Testis (tissue), 3 donors: ENCODE measurements around the gene LIMS2. TPM values are rescaled to one million over a fixed set of nuclear protein-coding genes. Genes with fewer than 3 reads are reported as not detected.

Source experiments
- DNase-seq: peaks from one replicate; pipeline ENCODE4 v3.0.0-alpha.2; 2019
- H3K27ac ChIP-seq, 2 donors: fragments of 200-600 bp; sonication (generic); one replicate each; pipeline ENCODE4 v1.5.1; 2019
- H3K27me3 ChIP-seq: fragments of 200-600 bp; sonication (generic); one replicate; pipeline ENCODE4 v1.5.1; 2019
- H3K36me3 ChIP-seq: fragments of 200-600 bp; sonication (generic); one replicate; pipeline ENCODE4 v1.5.1; 2017; ENCODE audit warnings: low read depth; ENCODE audit errors: missing control alignments
- H3K4me1 ChIP-seq: fragments of 200-600 bp; sonication (generic); one replicate; pipeline ENCODE4 v1.5.1; 2019
- H3K4me3 ChIP-seq, 2 donors: fragments of 200-600 bp; sonication (generic); one replicate each; pipeline ENCODE4 v1.5.1; 2017 to 2019
- H3K9me3 ChIP-seq: fragments of 200-600 bp; sonication (generic); one replicate; pipeline ENCODE4 v1.5.1; 2017
- POLR2A ChIP-seq: fragments of 450-650 bp; IDR thresholded peaks from one replicate; pipeline ENCODE4 v1.6.1; 2017; ENCODE audit warnings: antibody characterized with exemption, mild to moderate bottlenecking, moderate library complexity
- WGBS, 2 donors: methylation state at CpG; one replicate each; pipeline ENCODE4 v1.1.5; 2018; 5-methylcytosine and 5-hydroxymethylcytosine counted together
- intact Hi-C: fragments of 100-400 bp; cut with DNase I; formaldehyde crosslinking; loops from one replicate; pipeline ENCODE4 v1.15.1; 2023; ENCODE audit warnings: low total_unique reads
- polyA plus RNA-seq: library from polyadenylated mRNA; stranded (reverse); fragments of 350-450 nt; fragmentation: Illumina TruSeq; extraction: RNeasy Lipid Tissue Mini Kit (QIAGEN cat#74804); gene quantifications from one replicate; pipeline ENCODE4 v1.2.3, GENCODE V29; 2014; ENCODE audit warnings: low read depth, low replicate concordance; ENCODE audit not compliant: insufficient read depth
- total RNA-seq, 2 donors: library from RNA; depleted of rRNA; stranded (reverse); fragments of >200 nt; gene quantifications; one replicate each; pipeline ENCODE4 v1.2.3, GENCODE V29; 2016
- TF ChIP-seq, protein P1 (sequence below), 3 experiments: fragments of 450-650 bp in 2 of 3; fragments of 200-600 bp in 1 of 3; sonication (generic) in 1 of 3; IDR thresholded peaks; one replicate each; pipeline ENCODE4 v1.5.1; 2016 to 2019; ENCODE audit warnings: antibody characterized with exemption in 3 of 3, mild to moderate bottlenecking in 2 of 3, moderate library complexity in 1 of 3

The LIMS2 gene
- total and polyA plus RNA-seq, 3 donors from 2014 or later, result 19.0 to 23.6 (median 19.3) TPM

- Histone ChIP-seq H3K9me3 (no peaks in the 10 kb centered on the region), H3K4me1 (no peaks in the 10 kb centered on the region), H3K27me3 (no peaks in the 10 kb centered on the region), H3K36me3 (no peaks in the 10 kb centered on the region), H3K27ac (peak overlapping the region in 1 of 2 donors; percentile 22), H3K4me3 (no peak overlapping the region)
- DNase-seq, result peak; percentile 9
- intact Hi-C loops, result no loop called here
- 75 to 76% methylated on average over 17 of the region's 17 CpGs for WGBS, 2 donors
- TF ChIP-seq, protein P1, sequence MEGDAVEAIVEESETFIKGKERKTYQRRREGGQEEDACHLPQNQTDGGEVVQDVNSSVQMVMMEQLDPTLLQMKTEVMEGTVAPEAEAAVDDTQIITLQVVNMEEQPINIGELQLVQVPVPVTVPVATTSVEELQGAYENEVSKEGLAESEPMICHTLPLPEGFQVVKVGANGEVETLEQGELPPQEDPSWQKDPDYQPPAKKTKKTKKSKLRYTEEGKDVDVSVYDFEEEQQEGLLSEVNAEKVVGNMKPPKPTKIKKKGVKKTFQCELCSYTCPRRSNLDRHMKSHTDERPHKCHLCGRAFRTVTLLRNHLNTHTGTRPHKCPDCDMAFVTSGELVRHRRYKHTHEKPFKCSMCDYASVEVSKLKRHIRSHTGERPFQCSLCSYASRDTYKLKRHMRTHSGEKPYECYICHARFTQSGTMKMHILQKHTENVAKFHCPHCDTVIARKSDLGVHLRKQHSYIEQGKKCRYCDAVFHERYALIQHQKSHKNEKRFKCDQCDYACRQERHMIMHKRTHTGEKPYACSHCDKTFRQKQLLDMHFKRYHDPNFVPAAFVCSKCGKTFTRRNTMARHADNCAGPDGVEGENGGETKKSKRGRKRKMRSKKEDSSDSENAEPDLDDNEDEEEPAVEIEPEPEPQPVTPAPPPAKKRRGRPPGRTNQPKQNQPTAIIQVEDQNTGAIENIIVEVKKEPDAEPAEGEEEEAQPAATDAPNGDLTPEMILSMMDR (IDR thresholded peaks at IDR 0.05), result no peak
- no peak for TF ChIP-seq POLR2A
These were observed 1.9 kb downstream of the LIMS2 start for GRCh38 chr2:127673291-127674069.

DNA sequence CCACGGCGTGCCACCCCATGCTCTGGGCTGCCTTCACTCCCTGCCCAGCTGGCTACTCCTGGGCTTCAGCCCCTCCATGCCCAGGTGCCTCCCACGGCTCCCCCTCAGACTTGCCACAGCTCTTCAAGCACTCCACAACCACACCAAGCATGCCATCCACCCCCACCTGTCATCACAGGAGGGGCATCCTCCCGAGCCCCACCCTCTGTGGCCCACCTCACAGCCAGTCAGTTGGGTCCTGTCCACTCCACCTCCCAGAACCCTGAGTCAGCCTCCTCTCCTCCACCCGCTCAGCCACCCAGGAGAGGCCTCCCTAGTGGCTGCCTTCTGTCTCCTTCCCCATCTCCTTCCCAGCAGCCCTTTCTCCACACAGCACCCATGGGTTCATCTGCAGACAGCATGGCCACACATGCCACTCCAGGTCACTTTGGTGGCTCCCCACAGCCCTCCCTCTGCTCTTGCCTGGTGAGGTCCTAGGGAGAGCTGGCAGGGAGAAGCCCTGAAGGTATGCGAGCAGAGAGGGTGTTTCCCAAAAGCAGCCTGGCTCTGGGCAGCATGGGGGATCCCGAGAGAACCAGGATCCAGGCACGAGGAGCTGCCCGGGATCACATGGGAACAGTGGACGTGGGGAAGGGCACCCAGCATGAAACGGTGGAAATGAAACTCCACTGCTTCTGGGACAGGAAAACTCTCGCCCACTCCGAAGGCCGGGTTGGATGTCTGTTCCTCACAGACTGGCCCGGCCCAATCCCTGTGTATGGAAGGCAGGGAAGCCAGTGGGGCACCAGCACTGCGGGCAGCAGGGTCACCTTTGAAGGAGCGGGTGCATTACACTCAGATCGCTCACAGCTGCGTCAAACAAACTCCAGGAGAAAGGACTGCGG lies 2.7 kb downstream of the LIMS2 start:
- no peak overlapping the region for H3K27ac ChIP-seq
- no peaks in the 10 kb centered on the region for H3K4me1 ChIP-seq
- no peak for TF ChIP-seq POLR2A
- TF ChIP-seq, protein P1 (IDR thresholded peaks at IDR 0.05), result no peak

GRCh38 chr2:127671557-127672302 lies 3.6 kb downstream of the LIMS2 start:
- TF ChIP-seq, protein P1 (IDR thresholded peaks at IDR 0.05), result no peak
- no peak for TF ChIP-seq POLR2A
- Histone ChIP-seq H3K4me1 (no peaks in the 10 kb centered on the region), H3K27me3 (no peaks in the 10 kb centered on the region), H3K9me3 (no peaks in the 10 kb centered on the region), H3K27ac (no peak overlapping the region), H3K36me3 (no peaks in the 10 kb centered on the region), H3K4me3 (no peak overlapping the region)
- intact Hi-C loops, result no loop called here
- 88 to 94% methylated on average over 5 to 14 of the region's 14 CpGs for WGBS, 2 donors
- DNase-seq, result peak; percentile 10

More for the DNA sequence above, 2.7 kb downstream of the LIMS2 start:
- intact Hi-C loops, result no loop called here
- WGBS, 2 donors, result 81 to 82% methylated on average over 20 of the region's 20 CpGs
- no peak overlapping the region for H3K4me3 ChIP-seq
- no peaks in the 10 kb centered on the region for H3K36me3 ChIP-seq
- DNase-seq, result peak; percentile 12
- no peaks in the 10 kb centered on the region for H3K27me3 ChIP-seq
- H3K9me3 ChIP-seq, result no peaks in the 10 kb centered on the region

DNA sequence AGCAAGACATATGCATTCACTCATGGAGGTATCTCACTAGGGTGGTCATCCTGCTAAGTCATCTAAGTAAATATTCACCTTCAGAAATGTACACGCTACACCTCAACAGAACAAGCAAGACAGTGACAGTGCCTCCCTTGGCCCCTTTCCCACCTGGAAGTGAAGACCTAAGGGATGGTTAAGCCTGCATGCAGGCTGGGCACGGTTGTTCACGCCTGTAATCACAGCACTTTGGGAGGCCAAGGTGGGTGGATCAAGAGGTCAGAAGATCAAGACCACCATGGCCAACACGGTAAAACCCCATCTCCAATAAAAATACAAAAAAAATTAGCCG lies 4.4 kb downstream of the LIMS2 start:
- H3K4me1 ChIP-seq, result no peaks in the 10 kb centered on the region
- no peaks in the 10 kb centered on the region for H3K27me3 ChIP-seq
- no peak overlapping the region for H3K27ac ChIP-seq
- 87 to 96% methylated on average over 5 of the region's 5 CpGs for WGBS, 2 donors
- intact Hi-C loops, result no loop called here
- DNase-seq, result peak; percentile 11
- no peak overlapping the region for H3K4me3 ChIP-seq
- TF ChIP-seq POLR2A, result no peak
- TF ChIP-seq, protein P1 (IDR thresholded peaks at IDR 0.05), result no peak
- no peaks in the 10 kb centered on the region for H3K9me3 ChIP-seq
- H3K36me3 ChIP-seq, result no peaks in the 10 kb centered on the region
